HG03108 (cell line): Measurements from ENCODE around the gene SYVN1.

Experiments used
- ATAC-seq: cut with Tn5 transposase; IDR thresholded peaks from one replicate; pipeline ENCODE4 v1.9.1; 2021; ENCODE audit warnings: moderate library complexity; ENCODE audit not compliant: unreplicated experiment

The SYVN1 gene

DNA sequence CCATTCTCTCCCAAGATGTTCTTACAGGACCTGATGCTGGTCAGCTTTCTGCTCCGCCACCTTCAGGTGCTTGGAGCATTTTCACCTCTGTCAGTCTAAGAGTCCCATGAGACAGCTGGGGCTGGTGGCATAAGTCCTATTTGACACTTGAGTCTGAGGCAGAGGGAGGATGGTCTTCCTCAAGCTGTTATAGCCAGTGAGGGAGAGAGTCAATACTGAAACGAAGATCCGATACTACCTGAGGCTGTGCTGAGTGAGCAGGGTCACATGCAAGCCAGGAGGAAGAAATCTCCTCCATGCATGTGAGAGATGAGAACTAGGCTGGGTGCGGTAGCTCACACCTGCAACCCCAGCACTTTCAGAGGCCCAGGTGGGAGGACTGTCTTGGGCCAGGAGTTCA lies 44.7 kb downstream of the SYVN1 start:
- no peak for ATAC-seq

GRCh38 chr11:65087827-65088226 lies 46.5 kb downstream of the SYVN1 start:
- no peak for ATAC-seq

DNA sequence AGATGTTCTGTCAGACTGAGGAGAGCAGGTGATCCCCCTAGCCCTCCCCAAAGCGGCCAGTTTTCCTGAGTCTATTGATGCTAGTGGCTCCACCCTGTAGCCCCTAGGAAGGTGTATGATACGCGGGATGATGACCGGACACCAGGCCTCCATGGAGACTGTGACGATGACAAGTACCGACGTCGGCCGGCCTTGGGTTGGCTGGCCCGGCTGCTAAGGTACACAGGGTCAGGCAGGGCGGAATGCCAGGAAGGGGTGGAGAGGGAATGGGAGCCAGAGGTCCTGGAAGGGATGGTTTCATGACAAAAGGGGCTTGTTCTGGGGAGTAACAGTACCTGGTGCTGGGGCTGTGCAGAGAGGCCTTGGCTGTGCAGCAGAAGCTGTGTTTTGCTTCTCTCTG lies 47.1 kb downstream of the SYVN1 start:
- no peak for ATAC-seq

DNA sequence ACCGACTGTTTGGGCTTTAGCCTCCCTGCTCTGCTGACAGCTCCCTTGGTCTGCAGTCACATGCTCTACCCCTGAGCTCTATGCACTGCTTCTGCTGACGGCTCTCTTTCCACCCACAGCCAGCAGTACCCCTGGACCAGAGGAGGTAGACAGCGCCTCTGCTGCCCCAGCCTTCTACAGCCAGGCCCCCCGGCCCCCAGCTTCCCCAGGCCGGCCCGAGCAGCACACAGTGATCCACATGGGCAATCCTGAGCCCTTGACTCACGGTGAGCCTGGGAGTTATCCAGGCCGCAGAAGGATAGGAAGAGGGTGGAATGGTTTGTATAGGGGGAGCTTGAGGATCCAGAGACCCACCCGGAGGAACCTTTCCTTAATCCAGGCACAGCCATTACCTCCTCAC lies 47.5 kb downstream of the SYVN1 start:
- ATAC-seq: no peak

DNA sequence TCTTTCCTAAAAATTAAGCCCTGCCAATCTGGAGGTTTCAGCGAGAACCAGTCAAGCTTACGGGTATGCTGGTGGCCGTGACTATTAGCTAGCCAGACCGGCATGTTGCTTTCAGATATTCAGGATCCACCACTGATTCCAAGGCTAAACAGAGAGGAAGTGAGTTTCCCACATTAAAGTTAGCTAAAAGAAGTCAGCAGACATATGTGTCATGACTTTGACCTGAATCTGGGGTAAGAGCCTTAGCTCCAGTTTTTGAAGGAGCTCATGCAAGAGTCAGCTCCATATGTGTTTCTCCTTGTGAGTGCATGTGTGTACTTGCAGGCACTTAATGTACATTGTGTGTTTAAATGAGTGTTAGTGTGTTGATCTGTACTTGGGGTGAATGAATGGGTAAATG lies 48.9 kb downstream of the SYVN1 start:
- ATAC-seq: no peak

- no peak for ATAC-seq
Observed at GRCh38 chr11:65084598-65085375, 49.5 kb downstream of the SYVN1 start.

DNA sequence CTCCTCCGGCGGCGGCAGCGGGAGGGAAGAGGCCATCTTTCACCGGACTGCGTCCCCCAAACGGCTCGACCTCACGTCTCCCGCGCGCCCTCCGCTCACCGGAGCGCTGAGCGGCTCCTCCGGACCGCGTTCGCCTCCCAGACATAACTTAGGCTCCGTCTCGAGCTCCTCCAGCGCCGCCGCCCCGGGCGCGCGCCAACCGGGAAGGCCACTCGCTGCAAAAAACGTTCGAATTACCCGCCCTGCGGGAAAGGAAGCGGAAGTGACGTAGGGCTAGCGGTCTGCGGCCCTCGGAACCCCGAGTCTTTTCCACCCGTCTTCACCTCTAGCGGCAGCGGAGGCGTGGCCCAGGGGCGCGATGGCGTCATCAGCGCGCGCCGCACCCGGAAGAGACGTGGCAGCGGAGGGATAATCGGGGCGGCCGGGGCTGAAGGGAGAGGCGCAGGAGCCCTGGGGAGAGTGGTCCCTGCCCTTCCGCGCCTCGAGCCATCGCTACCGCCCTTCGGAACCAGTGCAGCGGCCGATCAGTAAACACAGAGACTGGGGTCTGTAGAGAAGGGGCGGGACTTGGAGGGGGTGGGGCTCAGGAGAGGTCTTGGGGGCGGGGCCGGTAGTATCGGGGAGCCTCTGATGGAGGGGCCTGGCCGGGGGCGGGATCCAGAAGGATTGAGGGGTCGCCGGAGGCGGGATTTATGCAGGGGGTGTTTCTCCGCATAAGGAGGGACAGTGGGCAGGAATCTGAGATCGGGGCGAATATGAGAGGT lies 50.3 kb downstream of the SYVN1 start, which contains the start of the genes CDCA5 and ZFPL1:
Gene CDCA5, minus strand, starts transcription at position 207 of the 764 bp plus-strand sequence. Its CDS starts 62 bp downstream, at position 145.
Gene ZFPL1, plus strand, starts transcription at position 389 of the 764 bp plus-strand sequence. CDS start 477 bp downstream, outside the sequence.
- ATAC-seq: peak; percentile 62

DNA sequence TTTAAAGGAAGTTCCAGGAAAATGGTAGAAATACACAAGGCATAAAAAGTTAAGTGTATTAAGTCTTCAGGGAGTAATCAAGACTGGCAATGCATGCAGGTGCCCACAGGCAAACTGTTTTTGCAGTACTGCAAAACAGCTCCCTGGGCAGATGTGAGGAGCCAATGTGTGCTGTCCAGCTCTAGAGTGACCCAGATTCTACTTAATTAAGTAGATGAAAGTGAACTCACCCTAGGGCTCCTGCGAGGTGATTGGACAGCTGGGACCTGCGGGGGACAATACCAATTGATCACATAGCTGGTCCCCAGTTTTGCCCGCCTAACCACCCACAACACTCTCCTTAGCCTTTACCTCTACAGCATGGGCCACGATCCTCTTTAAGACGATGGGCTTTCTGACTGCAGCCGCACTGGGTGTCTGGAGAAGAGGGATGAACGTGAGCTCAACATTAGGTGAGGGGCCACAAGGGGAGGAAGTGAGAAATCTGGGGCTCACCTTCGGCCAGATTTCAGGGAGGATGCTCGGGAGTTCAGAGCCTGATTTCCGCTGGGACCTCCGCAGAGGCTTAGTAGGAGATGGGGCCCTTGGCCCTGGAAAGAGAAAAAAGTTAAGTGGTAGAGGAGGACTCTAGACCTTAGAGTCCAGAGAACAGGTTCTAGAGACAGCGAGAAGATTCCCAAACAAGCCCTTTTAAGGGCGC lies 51.0 kb downstream of the SYVN1 start:
- no peak for ATAC-seq

GRCh38 chr11:65078786-65079342 lies 55.5 kb downstream of the SYVN1 start:
- no peak for ATAC-seq

DNA sequence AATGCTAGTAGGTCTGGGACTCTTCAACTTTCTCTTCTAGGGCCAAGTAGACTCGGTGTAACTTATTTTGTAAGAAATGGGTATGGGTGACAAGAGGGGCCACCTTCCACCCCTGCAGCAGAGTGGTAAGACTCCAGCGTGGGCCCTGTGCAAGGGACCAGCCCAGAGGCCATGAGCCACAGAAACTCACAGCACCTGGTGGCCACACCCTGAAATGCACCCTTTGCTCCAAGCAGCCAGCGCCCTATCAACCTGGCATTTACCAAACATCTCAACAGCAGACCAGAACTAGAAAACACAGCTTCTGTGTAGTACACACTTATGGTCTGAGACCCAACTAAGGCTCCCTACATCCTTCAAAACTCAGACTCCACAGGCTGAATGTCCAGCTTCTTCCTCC lies 56.2 kb downstream of the SYVN1 start:
- no peak for ATAC-seq

GRCh38 chr11:65077451-65077850 lies 56.9 kb downstream of the SYVN1 start:
- no peak for ATAC-seq
